Measurements from ENCODE around the gene MTIF3.

MTIF3 gene

DNA sequence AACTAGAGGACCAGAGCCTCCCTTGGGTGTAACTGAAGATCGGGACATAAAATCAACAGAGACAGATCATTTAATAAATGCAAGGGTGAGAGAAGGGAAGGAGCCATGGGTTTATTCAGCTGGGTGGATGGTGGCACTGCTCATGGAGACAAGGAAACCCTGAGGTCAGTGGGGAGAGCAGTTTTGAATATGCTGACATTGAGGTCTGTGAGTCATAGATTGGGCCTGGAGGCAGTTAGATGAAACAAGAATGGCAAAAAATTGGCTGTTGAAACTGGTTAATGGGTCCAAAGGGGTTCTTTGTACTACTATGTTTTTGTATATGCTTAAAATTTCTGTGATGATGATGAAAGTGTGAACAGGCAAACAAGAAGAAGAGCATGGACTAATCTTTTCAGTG lies 31.0 kb downstream of the MTIF3 start:
- no peaks in the 10 kb centered on the region for H3K9me3 ChIP-seq (ENCODE audit: control insufficient read depth, low read length)
- H3K36me3 ChIP-seq (ENCODE audit: control insufficient read depth, insufficient read depth, low read length), result no peaks in the 10 kb centered on the region
- no peak overlapping the region for H3K4me3 ChIP-seq (ENCODE audit: insufficient read depth, low read depth, low read length, poor library complexity, severe bottlenecking)
- H3K27me3 ChIP-seq (replicated peaks; ENCODE audit: control insufficient read depth, insufficient read depth, low read length, poor library complexity, severe bottlenecking), result no peaks in the 10 kb centered on the region
- no peak for DNase-seq
- H3K4me1 ChIP-seq (ENCODE audit: control insufficient read depth, insufficient read depth, low read length, poor library complexity, severe bottlenecking), result peaks cover 5% of the 10 kb centered on the region
- no peak overlapping the region for H3K27ac ChIP-seq (ENCODE audit: insufficient read depth, low read length, poor library complexity, severe bottlenecking)

DNA sequence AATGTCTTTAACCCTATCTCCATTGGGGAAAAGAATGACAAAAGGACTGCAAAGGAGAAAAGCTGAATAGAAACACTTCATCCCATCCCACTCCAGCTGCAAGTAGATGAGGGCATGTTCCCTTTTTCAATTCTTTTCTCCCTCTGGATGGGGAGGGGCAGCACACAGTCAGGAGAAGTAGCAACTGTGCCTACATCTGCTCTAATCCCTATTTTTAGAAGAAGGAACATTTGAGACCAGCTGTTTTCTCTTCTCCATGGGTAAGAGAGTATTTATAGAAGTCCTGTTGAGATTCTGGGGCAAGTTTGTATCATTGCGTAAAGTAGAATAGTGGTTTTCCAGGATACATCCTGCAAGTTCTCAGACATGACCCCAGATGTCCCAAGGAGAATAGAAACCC lies 35.2 kb downstream of the MTIF3 start:
- no peaks in the 10 kb centered on the region for H3K9me3 ChIP-seq (ENCODE audit: control insufficient read depth, low read length)

DNA sequence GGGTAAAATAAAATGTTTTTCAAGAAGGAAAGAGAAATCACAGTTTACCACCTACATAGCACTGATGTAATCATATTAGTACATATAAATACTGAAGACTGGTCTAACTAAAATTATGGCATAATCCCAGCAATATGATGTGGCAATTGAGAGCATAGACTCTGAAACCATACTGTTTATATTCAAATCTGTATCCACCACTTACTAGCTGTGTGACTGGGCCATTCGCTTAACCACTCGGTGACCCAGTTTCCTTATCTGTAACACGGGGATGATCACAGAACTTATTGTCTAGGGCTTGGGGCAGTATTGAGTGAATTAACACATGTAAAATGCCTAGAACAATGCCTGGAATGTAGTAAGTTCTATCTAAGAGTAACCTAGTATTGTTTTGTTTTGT lies 39.0 kb downstream of the MTIF3 start:
- DNase-seq, result no peak
- Histone ChIP-seq H3K27ac (ENCODE audit: insufficient read depth, low read length, poor library complexity, severe bottlenecking) (no peak overlapping the region), H3K36me3 (ENCODE audit: control insufficient read depth, insufficient read depth, low read length) (no peaks in the 10 kb centered on the region), H3K4me1 (ENCODE audit: control insufficient read depth, insufficient read depth, low read length, poor library complexity, severe bottlenecking) (peaks cover 3% of the 10 kb centered on the region), H3K9me3 (ENCODE audit: control insufficient read depth, low read length) (no peaks in the 10 kb centered on the region), H3K4me3 (ENCODE audit: insufficient read depth, low read depth, low read length, poor library complexity, severe bottlenecking) (no peak overlapping the region), H3K27me3 (replicated peaks; ENCODE audit: control insufficient read depth, insufficient read depth, low read length, poor library complexity, severe bottlenecking) (peaks cover 3% of the 10 kb centered on the region)

More for the DNA sequence above, 35.2 kb downstream of the MTIF3 start:
- H3K4me1 ChIP-seq (ENCODE audit: control insufficient read depth, insufficient read depth, low read length, poor library complexity, severe bottlenecking), result no peaks in the 10 kb centered on the region
- H3K4me3 ChIP-seq (ENCODE audit: insufficient read depth, low read depth, low read length, poor library complexity, severe bottlenecking), result no peak overlapping the region
- H3K36me3 ChIP-seq (ENCODE audit: control insufficient read depth, insufficient read depth, low read length), result no peaks in the 10 kb centered on the region
- no peak overlapping the region for H3K27ac ChIP-seq (ENCODE audit: insufficient read depth, low read length, poor library complexity, severe bottlenecking)
- no peaks in the 10 kb centered on the region for H3K27me3 ChIP-seq (replicated peaks; ENCODE audit: control insufficient read depth, insufficient read depth, low read length, poor library complexity, severe bottlenecking)
- no peak for DNase-seq

DNA sequence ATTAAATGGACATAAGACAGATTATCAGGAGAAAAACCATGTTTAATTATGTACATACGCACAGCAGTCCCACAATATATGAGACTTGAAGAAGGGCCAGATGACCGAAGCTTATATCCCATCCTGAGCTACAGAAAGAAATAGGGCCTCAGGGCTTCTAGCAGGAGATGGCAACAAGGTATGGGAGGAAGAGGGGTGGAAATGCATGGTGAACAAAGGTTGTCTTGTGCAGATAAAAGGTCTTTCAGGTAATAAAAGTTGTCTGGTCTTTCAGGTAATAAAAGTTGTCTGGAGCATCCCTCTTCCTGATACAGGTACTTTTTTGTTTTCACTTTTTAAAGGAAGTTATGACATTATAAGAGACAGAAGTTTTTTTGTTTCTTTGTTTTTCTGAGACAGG lies 41.4 kb downstream of the MTIF3 start:
- H3K4me1 ChIP-seq (ENCODE audit: control insufficient read depth, insufficient read depth, low read length, poor library complexity, severe bottlenecking), result peaks cover 3% of the 10 kb centered on the region
- no peaks in the 10 kb centered on the region for H3K9me3 ChIP-seq (ENCODE audit: control insufficient read depth, low read length)
- H3K4me3 ChIP-seq (ENCODE audit: insufficient read depth, low read depth, low read length, poor library complexity, severe bottlenecking), result no peak overlapping the region
- H3K36me3 ChIP-seq (ENCODE audit: control insufficient read depth, insufficient read depth, low read length), result no peaks in the 10 kb centered on the region
- H3K27me3 ChIP-seq (replicated peaks; ENCODE audit: control insufficient read depth, insufficient read depth, low read length, poor library complexity, severe bottlenecking), result peaks cover 3% of the 10 kb centered on the region
- no peak overlapping the region for H3K27ac ChIP-seq (ENCODE audit: insufficient read depth, low read length, poor library complexity, severe bottlenecking)
- no peak for DNase-seq

DNA sequence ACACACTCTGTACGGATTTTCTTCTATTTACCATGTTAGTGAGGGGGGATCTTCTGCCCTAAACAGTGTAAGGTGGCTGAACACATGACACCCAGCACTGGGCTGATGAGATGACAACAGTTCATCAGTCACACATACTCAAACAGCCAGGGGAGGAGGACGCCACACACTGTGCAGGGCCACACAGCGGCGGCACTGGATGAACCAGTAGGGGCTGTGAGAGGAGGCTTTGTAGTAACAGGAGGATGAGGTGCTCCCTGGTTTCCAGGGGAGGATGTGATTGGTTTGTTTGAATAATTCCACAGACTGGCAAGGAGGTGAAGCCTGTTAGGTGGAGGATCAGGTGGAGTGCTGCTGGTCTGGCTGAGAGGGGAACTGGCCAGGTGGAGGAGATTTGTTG lies 42.3 kb downstream of the MTIF3 start:
- H3K4me1 ChIP-seq (ENCODE audit: control insufficient read depth, insufficient read depth, low read length, poor library complexity, severe bottlenecking), result peaks cover 3% of the 10 kb centered on the region
- H3K27ac ChIP-seq (ENCODE audit: insufficient read depth, low read length, poor library complexity, severe bottlenecking), result no peak overlapping the region
- no peak for DNase-seq
- H3K4me3 ChIP-seq (ENCODE audit: insufficient read depth, low read depth, low read length, poor library complexity, severe bottlenecking), result no peak overlapping the region
- H3K27me3 ChIP-seq (replicated peaks; ENCODE audit: control insufficient read depth, insufficient read depth, low read length, poor library complexity, severe bottlenecking), result peaks cover 3% of the 10 kb centered on the region
- no peaks in the 10 kb centered on the region for H3K36me3 ChIP-seq (ENCODE audit: control insufficient read depth, insufficient read depth, low read length)
- no peaks in the 10 kb centered on the region for H3K9me3 ChIP-seq (ENCODE audit: control insufficient read depth, low read length)

DNA sequence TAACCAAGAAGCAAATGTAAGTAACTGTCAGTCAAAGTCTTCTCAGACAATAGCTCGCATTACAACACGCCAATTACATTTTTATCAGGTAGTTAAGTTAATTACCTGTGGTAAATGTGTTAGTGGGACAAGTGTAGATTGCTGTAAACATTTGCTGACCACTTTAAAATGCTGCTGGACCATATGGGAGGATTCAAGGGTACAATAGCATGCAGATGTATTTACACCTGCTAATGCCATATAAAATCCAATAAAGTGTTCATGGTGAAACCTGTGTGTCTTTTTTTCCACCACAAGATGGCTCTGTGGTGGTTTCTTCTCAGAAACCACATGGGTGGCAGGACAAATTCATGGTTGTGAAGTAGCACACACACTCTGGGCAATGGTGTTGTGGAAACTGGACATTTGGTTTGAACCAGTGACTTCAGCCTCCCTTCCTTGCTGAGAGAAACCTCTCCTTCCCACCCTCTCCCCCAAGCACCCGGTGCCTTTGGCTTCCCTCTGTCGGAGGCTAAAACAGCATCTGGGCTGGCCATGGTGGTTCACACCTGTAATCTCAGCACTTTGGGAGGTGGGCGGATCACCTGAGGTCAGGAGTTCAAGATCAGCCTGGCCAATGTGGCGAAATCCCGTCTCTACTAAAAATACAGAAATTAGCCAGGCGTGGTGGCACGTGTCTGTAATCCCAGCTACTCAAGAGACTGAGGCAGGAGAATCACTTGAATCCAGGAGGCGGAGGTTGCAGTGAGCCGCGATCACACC lies 44.0 kb downstream of the MTIF3 start:
- Histone ChIP-seq H3K9me3 (ENCODE audit: control insufficient read depth, low read length) (no peaks in the 10 kb centered on the region), H3K27ac (ENCODE audit: insufficient read depth, low read length, poor library complexity, severe bottlenecking) (no peak overlapping the region), H3K4me3 (ENCODE audit: insufficient read depth, low read depth, low read length, poor library complexity, severe bottlenecking) (no peak overlapping the region), H3K27me3 (replicated peaks; ENCODE audit: control insufficient read depth, insufficient read depth, low read length, poor library complexity, severe bottlenecking) (peaks cover 3% of the 10 kb centered on the region), H3K36me3 (ENCODE audit: control insufficient read depth, insufficient read depth, low read length) (no peaks in the 10 kb centered on the region), H3K4me1 (ENCODE audit: control insufficient read depth, insufficient read depth, low read length, poor library complexity, severe bottlenecking) (peaks cover 3% of the 10 kb centered on the region)
- peak in 1 of 3 donors; percentile 11 for DNase-seq

DNA sequence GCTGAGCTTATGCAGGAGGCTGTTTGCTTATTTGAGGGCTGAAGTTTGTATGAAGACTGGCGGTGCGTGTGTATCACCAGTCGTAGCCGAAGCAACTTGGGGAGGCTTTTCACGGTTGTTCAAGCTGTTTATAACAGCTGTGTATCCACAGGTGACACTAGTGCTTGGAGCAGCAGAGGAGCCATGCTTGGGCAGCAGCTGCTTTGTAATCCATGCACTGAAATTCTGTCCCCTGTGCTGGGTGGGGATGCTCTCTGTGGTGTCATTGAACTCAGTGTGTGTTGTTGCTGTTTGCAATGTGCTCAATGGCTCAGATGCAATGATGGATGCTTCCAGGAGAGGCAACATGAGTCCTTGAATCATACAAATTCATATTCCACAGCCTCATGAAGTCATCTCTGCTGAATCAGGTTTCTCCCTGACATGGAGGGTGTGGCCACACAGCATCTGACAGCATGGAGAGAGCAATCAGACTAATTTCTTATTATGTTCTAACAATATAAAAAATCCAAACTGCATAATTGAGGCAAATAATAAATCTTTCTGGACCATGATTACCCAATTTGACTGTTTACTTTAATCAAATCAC lies 44.7 kb downstream of the MTIF3 start:
- DNase-seq, result no peak
- Histone ChIP-seq H3K36me3 (ENCODE audit: control insufficient read depth, insufficient read depth, low read length) (no peaks in the 10 kb centered on the region), H3K9me3 (ENCODE audit: control insufficient read depth, low read length) (no peaks in the 10 kb centered on the region), H3K4me3 (ENCODE audit: insufficient read depth, low read depth, low read length, poor library complexity, severe bottlenecking) (no peak overlapping the region), H3K4me1 (ENCODE audit: control insufficient read depth, insufficient read depth, low read length, poor library complexity, severe bottlenecking) (peaks cover 3% of the 10 kb centered on the region), H3K27ac (ENCODE audit: insufficient read depth, low read length, poor library complexity, severe bottlenecking) (no peak overlapping the region), H3K27me3 (replicated peaks; ENCODE audit: control insufficient read depth, insufficient read depth, low read length, poor library complexity, severe bottlenecking) (peaks cover 3% of the 10 kb centered on the region)

DNA sequence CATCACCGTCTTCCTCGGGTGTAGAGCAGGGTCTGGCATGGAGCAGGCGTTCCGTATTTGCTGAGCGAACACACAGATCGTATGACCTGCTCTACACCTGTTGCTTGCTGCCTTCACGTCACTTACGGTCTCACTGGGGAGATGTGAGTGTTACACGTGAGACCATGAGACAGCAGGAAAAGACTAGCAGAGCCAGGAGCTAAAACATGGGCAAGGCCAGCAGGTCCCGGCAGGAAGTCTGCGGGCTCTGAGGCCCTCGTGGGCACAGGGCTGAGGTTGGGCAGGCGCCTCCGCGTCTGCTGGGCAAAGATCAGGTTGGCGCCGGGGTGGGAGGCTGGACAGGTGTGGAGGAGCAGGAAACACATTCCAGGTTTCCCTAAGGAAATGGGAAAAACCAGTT lies 45.7 kb downstream of the MTIF3 start:
- Histone ChIP-seq H3K27me3 (replicated peaks; ENCODE audit: control insufficient read depth, insufficient read depth, low read length, poor library complexity, severe bottlenecking) (peaks cover 3% of the 10 kb centered on the region), H3K4me1 (ENCODE audit: control insufficient read depth, insufficient read depth, low read length, poor library complexity, severe bottlenecking) (peaks cover 3% of the 10 kb centered on the region), H3K27ac (ENCODE audit: insufficient read depth, low read length, poor library complexity, severe bottlenecking) (no peak overlapping the region), H3K4me3 (ENCODE audit: insufficient read depth, low read depth, low read length, poor library complexity, severe bottlenecking) (no peak overlapping the region), H3K9me3 (ENCODE audit: control insufficient read depth, low read length) (no peaks in the 10 kb centered on the region), H3K36me3 (ENCODE audit: control insufficient read depth, insufficient read depth, low read length) (no peaks in the 10 kb centered on the region)
- DNase-seq, result no peak

DNA sequence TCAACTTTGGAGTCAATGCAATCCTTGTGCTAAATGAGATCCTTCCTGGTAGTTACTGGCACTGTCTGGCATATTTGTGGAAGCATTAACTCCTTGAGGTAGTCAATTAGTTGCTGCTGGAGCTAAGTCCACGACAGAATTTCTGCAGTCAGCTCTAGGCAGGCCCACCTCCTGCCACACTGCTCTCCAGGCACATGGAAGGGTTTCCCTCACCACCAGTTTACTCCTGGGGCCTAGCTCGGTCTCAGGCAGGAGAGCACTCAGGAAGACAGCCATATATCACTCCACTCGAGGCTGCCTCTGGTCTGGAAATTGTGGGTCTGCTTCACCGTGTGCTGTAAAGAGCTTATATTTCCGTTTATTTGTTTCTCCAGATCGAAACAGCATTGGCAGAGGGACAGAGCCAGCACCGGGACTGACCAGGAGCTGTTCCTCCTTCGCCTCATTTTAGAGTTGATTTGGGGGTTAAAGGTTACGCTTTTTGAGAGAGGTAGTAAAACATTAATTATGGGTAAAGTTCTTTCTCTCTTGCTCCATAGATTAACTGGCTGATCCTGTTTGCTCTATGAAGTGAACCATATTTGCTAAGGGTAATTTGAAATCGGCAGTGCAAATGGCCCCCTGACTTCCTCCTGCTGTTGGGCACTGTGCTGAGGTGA lies 46.5 kb downstream of the MTIF3 start:
- Histone ChIP-seq H3K4me3 (ENCODE audit: insufficient read depth, low read depth, low read length, poor library complexity, severe bottlenecking) (no peak overlapping the region), H3K36me3 (ENCODE audit: control insufficient read depth, insufficient read depth, low read length) (no peaks in the 10 kb centered on the region), H3K27me3 (replicated peaks; ENCODE audit: control insufficient read depth, insufficient read depth, low read length, poor library complexity, severe bottlenecking) (peaks cover 3% of the 10 kb centered on the region), H3K27ac (ENCODE audit: insufficient read depth, low read length, poor library complexity, severe bottlenecking) (no peak overlapping the region), H3K4me1 (ENCODE audit: control insufficient read depth, insufficient read depth, low read length, poor library complexity, severe bottlenecking) (peaks cover 3% of the 10 kb centered on the region), H3K9me3 (ENCODE audit: control insufficient read depth, low read length) (no peaks in the 10 kb centered on the region)
- DNase-seq, result no peak

DNA sequence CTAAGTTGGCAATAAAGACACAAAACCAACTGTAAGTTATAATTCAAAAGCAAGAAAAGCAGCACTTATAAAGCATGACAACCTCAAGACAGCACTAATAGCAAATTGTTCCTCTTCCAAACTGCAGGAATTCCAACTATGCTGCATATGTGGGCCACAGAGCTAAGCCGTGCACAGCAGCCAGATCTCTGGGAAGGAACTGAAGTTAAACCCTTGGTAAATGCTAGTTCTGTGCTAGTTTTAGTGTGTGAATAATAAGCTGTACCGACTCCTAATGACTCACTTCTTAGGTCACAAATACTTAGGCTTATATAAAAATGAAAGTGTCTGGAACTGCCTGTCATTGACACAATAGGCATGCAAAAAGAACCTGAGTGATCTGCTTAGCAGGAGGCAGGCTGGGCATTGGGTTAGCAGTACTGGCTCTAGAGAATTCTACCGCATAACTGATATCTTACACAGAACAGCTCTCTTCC lies 47.1 kb downstream of the MTIF3 start:
- Histone ChIP-seq H3K4me3 (ENCODE audit: insufficient read depth, low read depth, low read length, poor library complexity, severe bottlenecking) (no peak overlapping the region), H3K4me1 (ENCODE audit: control insufficient read depth, insufficient read depth, low read length, poor library complexity, severe bottlenecking) (peaks cover 3% of the 10 kb centered on the region), H3K36me3 (ENCODE audit: control insufficient read depth, insufficient read depth, low read length) (no peaks in the 10 kb centered on the region), H3K9me3 (ENCODE audit: control insufficient read depth, low read length) (no peaks in the 10 kb centered on the region), H3K27ac (ENCODE audit: insufficient read depth, low read length, poor library complexity, severe bottlenecking) (no peak overlapping the region), H3K27me3 (replicated peaks; ENCODE audit: control insufficient read depth, insufficient read depth, low read length, poor library complexity, severe bottlenecking) (peaks cover 3% of the 10 kb centered on the region)
- DNase-seq, result no peak
